ENCODE measurements around the gene KCTD15. TPM values are rescaled to one million over a fixed set of nuclear protein-coding genes. Genes with fewer than 3 reads are reported as not detected.

The KCTD15 gene
- total RNA-seq, 6 donors from 2014 or later, result 13.4 to 98.1 (median 30.5) TPM

- DNase-seq (no peak), ATAC-seq (ENCODE audit: low FRiP score in 2 of 2) (no peak)
- TF ChIP-seq POLR2A (IDR thresholded peaks at IDR 0.05), result no peak
- TF ChIP-seq EP300 (IDR thresholded peaks at IDR 0.05), result no peak
- no peak for TF ChIP-seq POLR2AphosphoS5 (IDR thresholded peaks at IDR 0.05)
- TF ChIP-seq CTCF (IDR thresholded peaks at IDR 0.05), result no peak
- Histone ChIP-seq H3K27me3 (no peaks in the 10 kb centered on the region), H3K27ac (no peak overlapping the region), H3K4me1 (peaks cover 3 to 15% (median 7%) of the 10 kb centered on the region in 4 donors), H3K9me3 (no peaks in the 10 kb centered on the region), H3K36me3 (no peaks in the 10 kb centered on the region), H3K4me3 (no peak overlapping the region)
- 79 to 81% methylated on average over 4 to 14 of the region's 15 CpGs for WGBS, 2 donors
These were observed 15.2 kb upstream of the KCTD15 start for GRCh38 chr19:33781415-33781935.

- Histone ChIP-seq H3K36me3 (no peaks in the 10 kb centered on the region), H3K4me3 (no peak overlapping the region), H3K27me3 (no peaks in the 10 kb centered on the region), H3K4me1 (peaks cover 3 to 15% (median 7%) of the 10 kb centered on the region in 4 donors), H3K27ac (no peak overlapping the region), H3K9me3 (no peaks in the 10 kb centered on the region)
- DNase-seq (no peak), ATAC-seq (ENCODE audit: low FRiP score in 2 of 2) (no peak)
- TF ChIP-seq POLR2AphosphoS5 (IDR thresholded peaks at IDR 0.05) (no peak), POLR2A (IDR thresholded peaks at IDR 0.05) (no peak), EP300 (IDR thresholded peaks at IDR 0.05) (no peak), CTCF (IDR thresholded peaks at IDR 0.05) (no peak)
- 62% methylated on average over 4 to 5 of the region's 5 CpGs for WGBS, 2 donors
These were observed 14.7 kb upstream of the KCTD15 start for GRCh38 chr19:33781996-33782395.

- TF ChIP-seq CTCF (IDR thresholded peaks at IDR 0.05), result no peak
- DNase-seq, result no peak
- Histone ChIP-seq H3K9me3 (no peaks in the 10 kb centered on the region), H3K4me3 (no peak overlapping the region), H3K4me1 (peaks cover 0 to 5% (median 1%) of the 10 kb centered on the region in 4 donors), H3K27ac (no peak overlapping the region), H3K36me3 (no peaks in the 10 kb centered on the region), H3K27me3 (no peaks in the 10 kb centered on the region)
- WGBS, 2 donors, result 71 to 77% methylated on average over 5 of the region's 5 CpGs
- ATAC-seq (ENCODE audit: low FRiP score in 2 of 2), result no peak
These were observed 12.2 kb upstream of the KCTD15 start for GRCh38 chr19:33784432-33784831.

GRCh38 chr19:33785795-33786194 lies 10.9 kb upstream of the KCTD15 start:
- no peaks in the 10 kb centered on the region for H3K36me3 ChIP-seq
- no peaks in the 10 kb centered on the region for H3K4me1 ChIP-seq
- TF ChIP-seq CTCF (IDR thresholded peaks at IDR 0.05) (no peak), POLR2A (IDR thresholded peaks at IDR 0.05) (no peak), EP300 (IDR thresholded peaks at IDR 0.05) (no peak), POLR2AphosphoS5 (IDR thresholded peaks at IDR 0.05) (no peak)
- no peaks in the 10 kb centered on the region for H3K27me3 ChIP-seq
- no peak overlapping the region for H3K27ac ChIP-seq
- DNase-seq, result no peak
- no peak overlapping the region for H3K4me3 ChIP-seq
- WGBS, 2 donors, result 81 to 85% methylated on average over 6 of the region's 6 CpGs
- H3K9me3 ChIP-seq, result no peaks in the 10 kb centered on the region
- ATAC-seq (ENCODE audit: low FRiP score in 2 of 2), result no peak

- Histone ChIP-seq H3K9me3 (no peaks in the 10 kb centered on the region), H3K4me1 (no peaks in the 10 kb centered on the region), H3K27ac (no peak overlapping the region), H3K36me3 (no peaks in the 10 kb centered on the region), H3K4me3 (no peak overlapping the region), H3K27me3 (no peaks in the 10 kb centered on the region)
- 49 to 58% methylated on average over 4 of the region's 4 CpGs for WGBS, 2 donors
- no peak for TF ChIP-seq POLR2A (IDR thresholded peaks at IDR 0.05)
- TF ChIP-seq EP300 (IDR thresholded peaks at IDR 0.05), result no peak
- TF ChIP-seq CTCF (IDR thresholded peaks at IDR 0.05), result no peak
- no peak for TF ChIP-seq POLR2AphosphoS5 (IDR thresholded peaks at IDR 0.05)
- ATAC-seq (ENCODE audit: low FRiP score in 2 of 2), result no peak
- no peak for DNase-seq
These were observed 8.0 kb upstream of the KCTD15 start for GRCh38 chr19:33788676-33789075.

Data from upper lobe of left lung (tissue), 6 donors.